Measurements from ENCODE around the gene COPE.
"Not testable (repeated sequence)": the region's sequence is repeated elsewhere in the genome, so short reads cannot be mapped to it uniquely, and the experiment has no call there.

The COPE gene

GRCh38 chr19:18919086-18919899 lies at the start of gene COPE, which contains the start of gene DDX49:
Gene COPE, minus strand, starts transcription at chr19:18919387. Its CDS starts 39 bp downstream, at chr19:18919348.
Gene DDX49, plus strand, starts transcription at chr19:18919715. Its CDS starts 27 bp downstream, at chr19:18919742.
- peak within 1 kb of the TSS; percentile 79 for H2AFZ ChIP-seq (ENCODE audit: low read length, unreplicated experiment)
- no peaks in the 10 kb centered on the region for H3K36me3 ChIP-seq (ENCODE audit: insufficient read depth, low read length)
- peak within 1 kb of the TSS; percentile 93 for H3K27ac ChIP-seq (ENCODE audit: low read depth, low read length)
- peaks cover 55% of the 10 kb centered on the region for H3K79me2 ChIP-seq (ENCODE audit: control insufficient read depth, insufficient read depth, low read length, unreplicated experiment)
- H3K4me1 ChIP-seq (ENCODE audit: control insufficient read depth, insufficient read depth, low read length, unreplicated experiment), result peaks cover 5% of the 10 kb centered on the region
- no peaks in the 10 kb centered on the region for H3K27me3 ChIP-seq (ENCODE audit: insufficient read depth, low read length)
- peak within 1 kb of the TSS; percentile 95 for H3K4me3 ChIP-seq (ENCODE audit: low read depth, low read length)

GRCh38 chr19:18967358-18968146 lies 48.4 kb upstream of the COPE start:
- no peak overlapping the region for H2AFZ ChIP-seq (ENCODE audit: low read length, unreplicated experiment)

GRCh38 chr19:18966307-18966706 lies 47.1 kb upstream of the COPE start:
- no peak overlapping the region for H2AFZ ChIP-seq (ENCODE audit: low read length, unreplicated experiment)
- no peaks in the 10 kb centered on the region for H3K27me3 ChIP-seq (ENCODE audit: insufficient read depth, low read length)
- H3K79me2 ChIP-seq (ENCODE audit: control insufficient read depth, insufficient read depth, low read length, unreplicated experiment), result no peaks in the 10 kb centered on the region
- H3K4me1 ChIP-seq (ENCODE audit: control insufficient read depth, insufficient read depth, low read length, unreplicated experiment), result peaks cover 16% of the 10 kb centered on the region
- H3K36me3 ChIP-seq (ENCODE audit: insufficient read depth, low read length), result no peaks in the 10 kb centered on the region
- H3K4me3 ChIP-seq (ENCODE audit: low read depth, low read length), result no peak overlapping the region
- no peak overlapping the region for H3K27ac ChIP-seq (ENCODE audit: low read depth, low read length)

More at GRCh38 chr19:18967358-18968146, 48.4 kb upstream of the COPE start:
- Histone ChIP-seq H3K36me3 (ENCODE audit: insufficient read depth, low read length) (no peaks in the 10 kb centered on the region), H3K4me1 (ENCODE audit: control insufficient read depth, insufficient read depth, low read length, unreplicated experiment) (peaks cover 19% of the 10 kb centered on the region), H3K27me3 (ENCODE audit: insufficient read depth, low read length) (no peaks in the 10 kb centered on the region), H3K79me2 (ENCODE audit: control insufficient read depth, insufficient read depth, low read length, unreplicated experiment) (no peaks in the 10 kb centered on the region), H3K4me3 (ENCODE audit: low read depth, low read length) (no peak overlapping the region), H3K27ac (ENCODE audit: low read depth, low read length) (no peak overlapping the region)

GRCh38 chr19:18964121-18964520 lies 44.9 kb upstream of the COPE start:
- Histone ChIP-seq H3K36me3 (ENCODE audit: insufficient read depth, low read length) (no peaks in the 10 kb centered on the region), H3K27me3 (ENCODE audit: insufficient read depth, low read length) (no peaks in the 10 kb centered on the region), H3K27ac (ENCODE audit: low read depth, low read length) (no peak overlapping the region), H3K4me3 (ENCODE audit: low read depth, low read length) (no peak overlapping the region), H3K79me2 (ENCODE audit: control insufficient read depth, insufficient read depth, low read length, unreplicated experiment) (no peaks in the 10 kb centered on the region), H3K4me1 (ENCODE audit: control insufficient read depth, insufficient read depth, low read length, unreplicated experiment) (peaks cover 7% of the 10 kb centered on the region), H2AFZ (ENCODE audit: low read length, unreplicated experiment) (no peak overlapping the region)

GRCh38 chr19:18961767-18962620 lies 42.8 kb upstream of the COPE start:
- Histone ChIP-seq H3K27me3 (ENCODE audit: insufficient read depth, low read length) (no peaks in the 10 kb centered on the region), H3K27ac (ENCODE audit: low read depth, low read length) (no peak overlapping the region), H3K79me2 (ENCODE audit: control insufficient read depth, insufficient read depth, low read length, unreplicated experiment) (no peaks in the 10 kb centered on the region), H3K4me1 (ENCODE audit: control insufficient read depth, insufficient read depth, low read length, unreplicated experiment) (no peaks in the 10 kb centered on the region), H2AFZ (ENCODE audit: low read length, unreplicated experiment) (no peak overlapping the region), H3K4me3 (ENCODE audit: low read depth, low read length) (no peak overlapping the region), H3K36me3 (ENCODE audit: insufficient read depth, low read length) (no peaks in the 10 kb centered on the region)

- H2AFZ ChIP-seq (ENCODE audit: low read length, unreplicated experiment), result no peak overlapping the region
- H3K36me3 ChIP-seq (ENCODE audit: insufficient read depth, low read length), result no peaks in the 10 kb centered on the region
- H3K27ac ChIP-seq (ENCODE audit: low read depth, low read length), result no peak overlapping the region
- no peak overlapping the region for H3K4me3 ChIP-seq (ENCODE audit: low read depth, low read length)
- H3K27me3 ChIP-seq (ENCODE audit: insufficient read depth, low read length), result no peaks in the 10 kb centered on the region
- H3K4me1 ChIP-seq (ENCODE audit: control insufficient read depth, insufficient read depth, low read length, unreplicated experiment), result no peaks in the 10 kb centered on the region
- no peaks in the 10 kb centered on the region for H3K79me2 ChIP-seq (ENCODE audit: control insufficient read depth, insufficient read depth, low read length, unreplicated experiment)
These were observed 41.2 kb upstream of the COPE start for GRCh38 chr19:18960370-18960769.

GRCh38 chr19:18955042-18955441 lies 35.9 kb upstream of the COPE start:
- Histone ChIP-seq H3K27ac (ENCODE audit: low read depth, low read length) (no peak overlapping the region), H3K27me3 (ENCODE audit: insufficient read depth, low read length) (no peaks in the 10 kb centered on the region)

GRCh38 chr19:18954094-18954493 lies 34.9 kb upstream of the COPE start:
- H2AFZ ChIP-seq (ENCODE audit: low read length, unreplicated experiment), result no peak overlapping the region
- no peaks in the 10 kb centered on the region for H3K79me2 ChIP-seq (ENCODE audit: control insufficient read depth, insufficient read depth, low read length, unreplicated experiment)
- no peak overlapping the region for H3K27ac ChIP-seq (ENCODE audit: low read depth, low read length)
- no peaks in the 10 kb centered on the region for H3K27me3 ChIP-seq (ENCODE audit: insufficient read depth, low read length)
- no peak overlapping the region for H3K4me3 ChIP-seq (ENCODE audit: low read depth, low read length)
- H3K36me3 ChIP-seq (ENCODE audit: insufficient read depth, low read length), result no peaks in the 10 kb centered on the region
- peaks cover 4% of the 10 kb centered on the region for H3K4me1 ChIP-seq (ENCODE audit: control insufficient read depth, insufficient read depth, low read length, unreplicated experiment)

More at GRCh38 chr19:18955042-18955441, 35.9 kb upstream of the COPE start:
- Histone ChIP-seq H3K4me1 (ENCODE audit: control insufficient read depth, insufficient read depth, low read length, unreplicated experiment) (peaks cover 4% of the 10 kb centered on the region), H3K36me3 (ENCODE audit: insufficient read depth, low read length) (no peaks in the 10 kb centered on the region), H3K4me3 (ENCODE audit: low read depth, low read length) (no peak overlapping the region), H3K79me2 (ENCODE audit: control insufficient read depth, insufficient read depth, low read length, unreplicated experiment) (no peaks in the 10 kb centered on the region), H2AFZ (ENCODE audit: low read length, unreplicated experiment) (no peak overlapping the region)

GRCh38 chr19:18952364-18953003 lies 33.3 kb upstream of the COPE start:
- not testable (repeated sequence) for H2AFZ ChIP-seq (ENCODE audit: low read length, unreplicated experiment); H3K79me2 ChIP-seq (ENCODE audit: control insufficient read depth, insufficient read depth, low read length, unreplicated experiment); H3K27me3 ChIP-seq (ENCODE audit: insufficient read depth, low read length); H3K4me1 ChIP-seq (ENCODE audit: control insufficient read depth, insufficient read depth, low read length, unreplicated experiment); H3K36me3 ChIP-seq (ENCODE audit: insufficient read depth, low read length); H3K27ac ChIP-seq (ENCODE audit: low read depth, low read length); H3K4me3 ChIP-seq (ENCODE audit: low read depth, low read length)

All from ACC112 (cell line).